TTC549 (cell line): ENCODE measurements around the gene CD209.

Source experiments
- FAIRE-seq: peaks from 2 replicates; lab custom pipeline; 2012; peaks lifted over from hg19 to GRCh38; lab: Jason Lieb, UNC

CD209 gene

DNA sequence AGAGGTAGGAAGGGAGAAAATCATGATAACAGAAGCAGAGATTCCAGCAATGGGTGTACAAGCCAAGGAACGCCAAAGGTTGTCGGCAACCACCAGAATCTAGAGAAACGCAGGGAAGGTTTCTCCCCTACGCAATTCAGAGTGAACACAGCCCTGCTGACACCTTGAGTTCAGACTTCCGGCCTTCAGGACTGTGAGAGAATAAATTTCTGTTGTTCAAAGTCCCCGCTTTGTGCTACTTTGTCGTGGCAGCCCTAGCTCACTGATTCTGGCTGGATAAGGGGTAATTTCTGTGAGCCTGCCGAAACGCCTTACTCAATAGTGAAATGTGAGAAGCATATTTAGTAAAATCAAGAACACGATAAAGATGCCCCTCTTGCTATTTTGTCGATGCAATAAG is 10.1 kb downstream of the CD209 start:
- FAIRE-seq: no peak

DNA sequence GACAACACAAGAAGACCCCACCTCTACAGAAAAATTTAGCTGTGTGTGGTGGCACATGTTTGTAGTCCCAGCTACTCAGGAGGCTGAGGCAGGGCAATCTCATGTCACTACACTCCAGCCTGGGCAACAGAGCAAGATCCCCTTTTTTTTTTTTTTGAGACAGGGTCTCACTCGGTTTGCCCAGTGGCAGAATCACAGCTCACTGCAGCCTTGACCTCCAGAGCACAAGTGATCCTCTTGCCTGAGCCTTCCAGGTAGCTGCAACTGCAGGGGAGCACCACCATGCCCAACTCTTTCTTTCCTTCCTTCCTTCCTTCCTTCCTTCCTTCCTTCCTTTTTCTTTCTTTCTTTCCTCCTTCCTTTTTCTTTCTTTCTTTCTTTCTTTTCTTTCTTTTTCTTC is 11.2 kb downstream of the CD209 start:
- no peak for FAIRE-seq

DNA sequence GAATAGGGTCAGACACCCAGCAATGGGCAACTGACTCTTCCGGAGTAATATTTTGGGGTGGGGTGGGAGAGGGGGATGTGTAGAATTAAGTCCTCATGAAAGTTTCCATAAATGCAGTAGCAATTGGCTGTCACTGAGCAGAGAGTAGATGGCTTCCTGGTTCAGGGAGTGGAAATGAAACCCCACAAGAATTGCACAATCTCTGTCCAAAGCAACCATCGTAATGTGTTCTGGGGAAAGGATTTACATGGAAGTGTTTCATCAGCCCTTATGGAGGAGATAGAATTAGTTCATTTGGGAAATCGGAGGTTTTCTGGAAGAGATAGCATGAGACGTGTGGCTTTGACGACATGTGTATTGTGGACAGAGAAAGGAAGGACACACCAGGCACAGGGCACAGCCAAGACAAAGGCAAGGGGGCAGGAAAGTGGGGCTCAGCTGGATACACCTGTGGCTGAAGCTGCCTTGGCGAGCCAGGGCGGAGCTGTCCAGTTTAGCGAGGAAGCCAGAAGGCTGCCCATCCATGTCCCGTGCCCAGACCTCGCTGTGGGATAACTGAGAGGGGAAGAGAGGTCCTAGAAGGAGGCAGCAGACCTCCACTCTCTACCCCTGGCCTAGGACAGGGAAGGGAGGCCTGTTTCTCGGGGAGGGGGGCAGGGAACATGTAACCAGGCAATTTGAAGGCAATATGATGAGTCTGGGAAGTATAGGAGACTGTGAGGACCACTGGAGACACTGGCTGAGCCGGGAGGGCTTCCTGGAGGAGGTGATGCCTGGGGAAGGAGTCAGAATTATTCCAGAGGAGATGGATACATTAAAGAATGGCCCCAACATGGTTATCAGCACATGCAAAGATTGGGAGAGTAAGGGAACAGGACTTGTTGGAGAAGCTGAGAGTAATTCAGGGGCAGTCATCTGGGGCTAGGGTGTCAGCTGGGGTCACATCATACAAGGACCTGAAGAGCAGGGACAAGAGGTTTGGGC is 12.8 kb downstream of the CD209 start:
- no peak for FAIRE-seq

DNA sequence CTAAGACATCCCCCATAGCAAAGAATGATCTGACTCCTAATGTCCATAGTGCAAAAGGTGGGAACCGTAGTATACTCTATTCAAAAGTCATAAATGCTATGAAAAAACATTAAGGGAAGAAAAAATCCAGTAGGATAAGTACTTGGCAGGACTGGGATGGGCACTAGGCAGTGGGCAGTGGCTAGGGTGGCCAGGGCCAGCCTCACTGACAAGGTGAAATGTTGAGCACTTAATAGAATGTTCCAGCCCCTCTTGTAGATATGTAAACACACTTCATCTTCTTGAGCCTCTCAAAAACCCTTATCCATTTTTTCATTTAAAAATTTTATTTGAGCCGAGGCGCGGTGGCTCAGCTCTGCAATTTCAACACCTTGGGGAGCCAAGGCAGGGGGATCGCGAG is 14.0 kb downstream of the CD209 start:
- FAIRE-seq: no peak

DNA sequence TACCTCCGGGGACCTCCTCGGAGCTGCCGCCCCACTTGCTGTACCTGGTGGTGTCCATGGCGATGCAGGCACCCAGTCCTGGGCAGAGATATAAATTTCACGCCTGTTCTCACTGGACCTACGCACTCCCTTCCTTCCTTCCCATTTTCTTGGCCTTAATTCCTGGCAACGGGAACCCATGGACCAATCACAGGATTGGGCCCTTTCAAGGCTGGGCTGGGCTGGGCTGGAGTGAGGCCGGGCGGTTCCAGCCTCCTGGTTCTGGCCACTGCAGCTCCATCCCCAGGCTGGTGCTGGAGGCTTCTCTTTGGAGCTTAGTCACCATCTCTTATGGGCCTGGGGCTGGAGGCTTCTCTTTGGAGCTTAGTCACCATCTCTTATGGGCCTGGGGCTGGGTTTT is 15.3 kb downstream of the CD209 start, which contains the start of gene CLEC4G:
CLEC4G (minus strand) TSS at position 66 of the 400 bp plus-strand sequence; CDS start at position 58, 8 bp downstream.
- no peak for FAIRE-seq

DNA sequence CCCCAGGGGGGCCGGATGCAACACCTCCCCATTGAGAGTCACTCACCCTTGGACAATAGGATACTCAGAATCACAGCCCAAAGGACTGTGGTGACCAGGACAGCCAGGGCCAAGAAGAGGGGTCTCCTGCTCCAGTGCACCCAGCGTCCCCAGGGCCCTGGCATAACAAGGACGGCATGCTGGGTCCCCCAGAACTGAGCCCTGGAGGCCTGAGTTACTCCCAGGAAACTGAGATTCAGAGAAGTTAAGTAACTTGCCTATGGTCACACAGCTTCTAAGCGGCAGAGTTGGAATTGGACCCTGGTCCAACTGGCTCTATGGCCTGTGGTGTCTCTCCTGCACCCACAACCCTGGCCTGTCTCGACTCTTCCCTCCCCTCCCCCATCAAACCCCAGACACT is 15.7 kb downstream of the CD209 start:
- FAIRE-seq: no peak

DNA sequence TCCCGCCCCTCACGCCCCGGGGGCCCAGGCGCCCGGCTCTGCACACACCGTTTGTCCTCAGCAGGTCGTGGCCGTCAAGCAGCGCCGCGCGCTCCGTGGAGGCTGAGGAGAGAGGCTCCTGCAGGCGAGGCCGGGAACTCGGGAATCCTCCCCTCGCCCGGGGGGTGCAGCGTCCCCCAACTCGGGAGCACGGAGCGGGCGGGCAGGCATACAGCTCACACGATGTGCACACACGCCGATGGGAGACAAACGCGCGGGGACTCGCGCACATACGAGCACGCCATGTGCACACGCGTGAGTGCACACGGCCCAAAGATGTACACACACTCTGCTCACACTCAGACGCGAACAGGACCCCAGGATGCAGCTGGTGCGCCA is 16.1 kb downstream of the CD209 start:
- FAIRE-seq: no peak

DNA sequence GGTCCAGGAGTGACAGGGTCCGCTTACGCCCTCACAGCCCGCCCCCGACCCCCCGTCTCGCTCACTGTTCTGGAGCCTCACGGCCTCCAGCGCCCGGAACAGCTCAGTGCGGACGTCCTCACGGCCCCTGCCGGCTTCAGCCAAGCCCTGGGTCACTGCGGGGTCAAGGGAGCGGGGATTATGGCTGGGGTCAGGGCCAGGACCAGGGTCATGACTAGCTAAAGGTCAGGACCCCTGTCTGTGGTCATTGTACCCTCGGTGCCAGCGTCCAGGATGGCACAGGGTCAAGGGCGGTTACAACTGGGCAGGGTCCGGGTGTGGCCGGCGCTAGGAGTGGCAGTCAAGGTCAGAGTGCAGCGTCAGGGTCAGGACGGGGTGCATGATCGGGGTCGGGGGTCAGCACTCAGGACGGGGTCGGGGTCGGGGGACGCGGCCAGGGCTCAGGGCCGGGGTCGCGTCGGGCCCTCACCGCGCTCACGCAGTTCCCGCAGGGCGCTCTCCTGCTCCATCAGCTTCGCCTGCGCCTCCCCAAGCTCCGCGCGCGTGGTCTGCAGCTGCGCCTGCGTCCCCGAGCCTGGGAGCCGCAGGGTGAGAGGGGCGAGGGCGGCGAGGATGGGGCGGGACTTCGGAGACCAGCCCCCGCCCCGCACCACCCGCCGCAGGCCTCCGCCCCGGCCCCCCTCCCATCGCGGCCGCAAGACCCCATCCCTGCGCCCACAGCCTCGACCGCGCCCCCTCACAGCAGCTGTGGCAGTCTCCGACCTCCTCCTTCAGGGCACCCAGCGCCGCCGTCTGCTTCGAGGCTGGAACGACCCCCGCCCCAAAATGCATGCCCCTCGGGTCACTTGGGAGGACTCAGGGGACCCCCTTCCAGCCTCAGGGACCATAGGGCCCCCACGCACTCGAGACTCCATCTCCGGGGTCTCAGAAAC is 16.8 kb downstream of the CD209 start:
- no peak for FAIRE-seq

DNA sequence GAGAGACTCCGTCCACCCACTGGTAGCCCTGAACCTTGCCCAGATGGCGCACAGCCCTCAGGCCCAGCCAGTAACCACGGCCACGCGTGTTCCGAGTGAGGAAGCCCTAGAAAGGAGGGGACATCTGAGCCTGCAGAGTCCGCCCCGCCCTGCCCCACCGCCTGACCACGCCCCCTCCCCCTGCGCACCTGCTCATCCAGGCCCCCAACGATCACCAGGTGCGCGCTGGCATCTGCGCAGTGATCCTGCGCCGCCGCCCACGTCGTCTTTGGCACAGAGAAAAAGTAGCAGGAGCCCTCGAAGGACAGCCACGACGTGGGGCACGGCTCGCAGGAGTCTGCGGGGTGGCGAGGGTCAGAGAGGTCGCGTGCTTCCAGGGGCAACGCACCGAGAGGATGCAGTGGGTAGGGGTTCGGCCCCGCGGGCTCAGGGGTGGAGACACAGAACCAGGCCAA is 17.5 kb downstream of the CD209 start:
- no peak for FAIRE-seq

DNA sequence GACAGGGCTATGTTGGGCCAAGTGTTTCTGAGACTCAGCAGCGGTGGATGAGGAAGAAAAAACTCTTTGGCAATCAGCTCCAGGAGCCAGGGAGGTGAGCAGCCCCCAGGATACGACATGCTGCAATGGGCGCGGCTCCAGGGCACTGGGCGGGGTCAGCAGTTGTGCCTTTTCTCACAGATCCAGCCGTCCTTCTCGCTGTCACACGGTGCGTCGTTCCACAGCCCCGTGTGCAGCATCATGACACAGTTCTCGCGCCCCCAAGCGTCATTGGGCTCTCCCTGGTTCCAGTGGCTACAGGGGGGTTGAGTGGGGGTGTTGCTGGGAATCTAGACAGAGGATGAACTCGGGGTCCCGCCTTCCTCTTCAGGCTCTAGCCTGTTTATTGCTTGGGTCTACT is 18.1 kb downstream of the CD209 start:
- FAIRE-seq: no peak

DNA sequence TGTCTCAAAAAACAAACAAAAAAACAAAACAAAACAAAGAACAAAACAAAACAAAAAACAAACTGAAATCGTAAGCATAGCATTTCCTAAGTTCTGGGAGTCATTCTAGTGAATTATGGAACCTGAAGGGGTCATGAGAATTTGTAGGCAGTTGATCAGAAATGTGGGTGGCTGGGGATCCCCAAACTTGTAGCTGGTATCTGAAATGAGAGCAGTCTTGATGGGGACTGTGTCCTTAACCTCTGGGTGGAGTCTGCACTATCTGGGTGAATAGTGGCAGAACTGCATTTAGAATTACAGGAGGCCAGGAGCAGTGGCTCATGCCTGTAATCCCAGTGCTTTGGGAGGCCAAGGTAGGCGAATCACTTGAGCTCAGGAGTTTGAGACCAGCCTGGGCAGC is 21.5 kb downstream of the CD209 start:
- FAIRE-seq: no peak

DNA sequence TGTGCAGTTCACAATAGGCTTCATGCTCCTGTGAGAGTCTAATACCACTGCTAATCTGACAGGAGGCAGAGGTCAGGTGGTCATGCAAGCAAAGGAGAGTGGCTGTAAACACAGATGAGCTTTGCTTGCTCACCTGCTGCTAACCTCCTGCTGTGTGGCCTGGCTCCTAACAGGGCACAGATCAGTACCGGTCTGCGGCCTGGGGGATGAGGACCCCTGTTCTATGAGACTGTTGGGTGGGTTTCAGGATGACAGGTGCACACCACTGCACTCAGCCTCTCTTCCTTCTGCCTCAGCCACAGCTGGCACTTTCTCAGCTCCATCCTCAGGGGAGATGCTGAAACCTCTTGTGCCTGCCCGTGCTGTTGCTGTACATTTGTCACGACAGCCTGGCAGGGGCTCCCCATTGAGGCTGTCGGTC is 25.1 kb downstream of the CD209 start:
- FAIRE-seq: no peak

DNA sequence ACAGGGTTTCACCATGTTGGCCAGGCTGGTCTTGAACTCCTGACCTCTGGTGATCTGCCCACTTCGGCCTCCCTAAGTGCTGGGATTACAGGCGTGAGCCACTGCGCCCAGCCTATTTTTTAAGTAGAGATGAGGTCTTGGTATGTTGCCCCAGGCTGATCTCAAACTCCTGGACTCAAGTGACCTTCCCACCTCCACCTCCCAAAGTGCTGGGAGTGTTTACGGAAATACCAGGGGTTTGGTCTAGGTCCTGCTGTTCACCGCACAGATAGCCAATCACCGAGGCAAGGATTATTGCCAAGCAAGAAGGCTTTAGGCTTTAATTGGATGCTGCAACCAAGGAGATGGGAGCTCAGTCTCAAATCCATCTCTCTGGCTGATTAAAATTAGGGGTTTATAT is 27.0 kb downstream of the CD209 start:
- no peak for FAIRE-seq

DNA sequence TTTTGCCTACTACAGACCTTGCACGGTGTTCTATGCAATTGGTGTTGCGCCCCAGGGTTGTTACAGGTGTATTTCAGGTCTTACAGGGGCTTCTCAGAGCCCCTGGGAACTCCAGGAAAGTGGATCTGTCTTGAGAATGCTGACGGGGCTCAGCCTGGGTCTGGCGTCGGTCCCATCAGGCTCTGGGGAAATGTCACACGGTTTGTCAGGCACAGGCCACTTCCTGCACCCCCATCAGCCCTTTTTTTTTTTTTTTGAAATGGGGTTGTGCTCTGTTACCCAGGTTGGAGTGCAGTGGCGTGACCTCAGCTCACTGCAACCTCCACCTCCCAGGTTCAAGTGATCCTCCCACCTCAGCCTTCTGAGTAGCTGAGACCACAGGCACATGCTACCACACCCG is 28.7 kb downstream of the CD209 start:
- FAIRE-seq: no peak

DNA sequence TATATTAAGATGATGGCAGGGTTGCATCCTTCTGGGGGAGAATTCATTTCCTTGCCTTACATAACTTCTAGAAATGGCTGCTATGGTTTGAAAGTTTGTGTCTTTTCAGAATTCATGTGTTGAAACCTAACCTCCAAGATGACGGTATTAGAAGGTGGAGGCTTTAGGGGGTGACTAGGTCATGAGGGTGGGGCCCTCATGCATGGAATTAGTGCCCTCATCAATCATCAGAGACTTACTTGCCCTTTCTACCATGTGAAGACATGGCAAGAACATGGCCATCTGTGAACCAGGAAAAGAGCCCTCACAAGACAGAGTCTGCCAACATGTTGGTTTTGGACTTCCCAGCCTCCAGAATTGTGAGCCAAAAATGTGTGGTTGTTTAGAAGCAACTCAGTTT is 30.6 kb downstream of the CD209 start:
- no peak for FAIRE-seq

DNA sequence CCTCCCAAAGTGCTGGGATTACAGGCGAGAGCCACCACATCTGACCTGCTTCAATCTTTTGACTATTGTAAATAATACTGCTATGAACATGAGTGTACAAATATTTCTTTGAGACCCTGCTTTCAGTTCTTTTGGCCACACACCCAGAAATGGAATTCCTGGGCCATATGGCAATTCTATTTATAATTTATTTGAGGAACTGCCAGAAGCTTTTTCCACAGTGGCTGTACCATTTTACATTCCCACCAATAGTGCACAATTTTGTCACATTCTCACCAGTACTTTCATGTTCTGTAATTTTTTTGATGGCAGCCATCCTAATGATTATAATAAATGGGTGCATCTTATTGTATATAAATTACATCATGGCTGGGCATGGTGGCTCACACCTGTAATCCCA is 31.7 kb downstream of the CD209 start:
- FAIRE-seq: no peak

DNA sequence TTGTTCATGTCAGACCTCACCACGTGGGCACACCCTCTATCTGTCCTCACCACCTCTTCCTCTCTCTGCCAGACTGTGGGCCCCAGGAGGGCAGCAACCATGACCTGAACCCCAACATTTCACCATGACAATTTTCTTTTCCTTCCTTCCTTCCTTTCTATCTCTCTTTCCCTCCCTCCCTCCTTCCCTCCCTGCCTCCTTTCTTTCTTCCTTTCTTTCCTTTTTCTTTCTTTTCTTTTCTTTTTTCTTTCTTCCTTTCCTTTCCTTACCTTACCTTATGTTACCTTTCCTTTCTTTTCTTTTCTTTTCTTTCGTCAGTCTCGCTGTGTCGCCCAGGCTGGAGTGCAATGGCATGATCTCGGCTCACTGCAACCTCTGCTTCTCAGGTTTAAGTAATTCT is 36.7 kb downstream of the CD209 start:
- no peak for FAIRE-seq

DNA sequence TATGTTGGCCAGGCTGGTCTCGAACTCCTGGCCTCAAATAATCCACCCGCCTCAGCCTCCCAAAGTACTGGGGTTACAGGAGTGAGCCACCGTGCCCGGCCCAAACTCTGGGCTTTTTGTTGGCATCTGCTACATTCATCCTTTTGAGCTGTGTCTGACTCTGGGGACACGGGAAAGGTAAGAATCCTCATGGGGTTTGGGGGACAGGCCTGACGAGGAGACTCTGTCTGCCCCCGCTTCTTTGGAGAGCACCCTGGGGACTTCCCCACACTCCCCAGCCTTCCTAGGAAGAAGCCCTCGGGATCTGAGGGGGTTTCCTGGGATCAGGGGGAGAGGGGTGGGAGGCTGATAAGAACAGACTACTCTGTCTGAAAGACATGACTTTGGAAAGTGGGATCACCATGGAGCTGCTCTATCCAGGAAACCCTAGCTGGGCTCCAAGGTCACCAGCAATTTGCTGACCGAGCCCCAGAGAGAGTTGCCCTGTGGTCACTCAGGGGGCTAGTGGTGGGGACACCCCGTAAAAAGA is 37.3 kb downstream of the CD209 start:
- no peak for FAIRE-seq

DNA sequence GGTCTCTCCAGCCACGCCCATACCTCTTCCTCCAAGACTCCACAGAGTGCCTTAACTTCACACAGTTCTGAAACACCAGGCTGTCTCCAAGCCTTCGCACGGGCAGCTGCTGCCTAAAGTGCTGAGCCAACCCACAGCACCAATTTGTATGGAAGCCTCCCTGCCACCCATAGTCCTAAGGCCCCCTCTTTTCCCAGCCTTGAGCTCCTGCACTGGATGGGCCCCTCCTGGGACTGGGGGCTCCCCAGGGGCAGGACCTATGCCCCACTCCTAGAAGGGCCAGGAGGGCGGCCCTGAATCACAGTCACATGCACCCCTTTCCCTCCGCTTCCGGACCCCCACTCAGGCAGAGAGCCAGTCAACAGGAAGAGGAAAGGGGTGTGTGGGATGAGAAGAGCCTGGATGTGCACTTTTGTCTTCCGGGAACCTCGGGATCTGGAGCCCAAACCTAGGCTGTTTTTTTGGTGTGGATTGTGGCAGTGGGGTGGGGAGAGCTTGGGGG is 40.3 kb downstream of the CD209 start:
- no peak for FAIRE-seq

DNA sequence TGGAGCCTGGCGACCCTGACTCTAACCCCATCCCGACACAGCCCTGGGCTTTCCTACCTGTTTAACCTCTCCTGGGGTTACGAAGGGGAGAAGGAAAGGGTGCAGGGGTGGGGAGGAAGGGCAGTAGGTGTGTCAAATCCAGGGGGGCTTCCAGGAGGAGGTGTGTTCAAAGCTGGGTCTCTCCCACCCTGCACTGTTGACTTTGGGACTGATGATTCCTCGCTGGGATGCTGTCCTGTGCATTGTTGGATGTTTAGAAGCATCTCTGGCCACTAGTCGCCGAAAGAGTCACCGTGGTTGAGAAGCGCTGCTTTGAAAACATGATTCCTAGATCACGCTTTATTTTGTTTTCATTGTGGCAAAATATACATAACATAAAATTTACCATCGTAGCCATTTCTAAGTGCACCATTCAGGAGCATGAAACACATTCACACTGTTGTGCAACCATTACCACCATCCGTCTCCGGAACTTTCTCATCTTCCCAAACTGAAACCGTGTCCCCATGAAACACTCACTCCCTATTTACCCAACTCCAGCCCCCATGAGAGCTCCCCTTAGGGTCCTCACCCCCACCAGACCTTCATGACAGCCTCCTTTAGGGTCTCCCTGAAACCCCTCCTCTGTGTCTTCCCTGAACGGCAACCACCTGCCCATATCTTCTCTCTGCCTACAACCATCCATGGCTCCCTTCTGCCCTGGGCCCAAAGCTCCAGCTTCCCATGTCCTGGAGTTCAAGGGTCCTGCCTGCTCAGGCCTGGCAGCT is 41.0 kb downstream of the CD209 start:
- no peak for FAIRE-seq

DNA sequence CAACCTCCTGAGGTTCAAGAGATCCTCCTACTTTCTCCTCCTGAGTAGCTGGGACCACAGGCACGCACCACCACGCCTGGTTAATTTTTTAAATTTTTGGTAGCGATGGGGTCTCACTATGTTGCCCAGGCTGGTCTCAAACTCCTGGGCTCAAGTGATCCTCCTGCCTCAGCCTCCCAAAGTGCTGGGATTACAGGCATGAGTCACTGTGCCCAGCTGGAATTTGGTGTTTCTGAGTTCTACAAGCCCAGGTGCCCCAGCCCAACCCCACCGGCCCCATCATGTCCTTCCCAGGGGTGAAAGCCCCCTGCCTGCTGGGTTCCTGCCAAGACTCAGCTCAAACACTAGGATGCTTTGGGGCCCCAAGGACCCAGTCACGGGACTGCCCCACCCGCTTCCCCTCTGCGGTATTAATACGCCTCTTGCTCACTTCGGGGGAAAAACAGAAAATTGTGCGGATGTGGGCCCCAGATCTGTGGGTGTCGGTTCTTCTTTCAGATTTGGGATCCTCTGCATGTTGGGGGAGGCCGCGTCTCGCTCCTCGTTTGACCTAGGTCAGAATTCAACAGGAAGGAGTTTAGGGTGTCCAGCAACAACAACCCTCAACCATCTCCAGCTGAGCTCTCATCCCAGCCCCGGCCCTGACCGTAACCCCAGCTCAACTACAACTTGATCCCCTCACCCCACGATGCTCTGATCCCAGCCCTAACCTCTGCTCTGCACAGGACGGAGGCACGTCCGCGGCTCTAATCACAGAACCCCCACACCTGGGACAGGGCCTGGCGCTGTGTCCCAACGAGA is 41.7 kb downstream of the CD209 start:
- FAIRE-seq: no peak
